Measurements from ENCODE around the gene TPPP3.

Gene TPPP3

GRCh38 chr16:67426022-67426421, 32.7 kb upstream of the TPPP3 start:
- Histone ChIP-seq H3K79me2 (ENCODE audit: insufficient read depth, low read length) (no peaks in the 10 kb centered on the region), H3K9me2 (replicated peaks; ENCODE audit: low read depth, low read length) (no peaks in the 10 kb centered on the region), H3K4me1 (ENCODE audit: insufficient read depth, low read length, poor library complexity, severe bottlenecking) (no peaks in the 10 kb centered on the region), H3K27me3 (ENCODE audit: insufficient read depth, low read length, poor library complexity, severe bottlenecking) (no peaks in the 10 kb centered on the region), H3K9me3 (ENCODE audit: insufficient read depth, low read depth, low read length) (no peaks in the 10 kb centered on the region), H3K4me3 (ENCODE audit: low read length, poor library complexity, severe bottlenecking) (no peak overlapping the region), H3K36me3 (ENCODE audit: insufficient read depth, low read length) (no peaks in the 10 kb centered on the region), H2AFZ (ENCODE audit: low read length) (no peak overlapping the region), H3K9ac (ENCODE audit: low read depth, low read length, poor library complexity, severe bottlenecking) (no peak overlapping the region), H4K20me1 (ENCODE audit: insufficient read depth, low read length, poor library complexity, severe bottlenecking) (no peaks in the 10 kb centered on the region), H3F3A (ENCODE audit: low read depth) (no peaks in the 10 kb centered on the region), H3K4me2 (ENCODE audit: low read depth, low read length, poor library complexity, severe bottlenecking) (no peak overlapping the region)
- no peak for TF ChIP-seq CTCF (conservative IDR thresholded peaks at IDR 0.05; ENCODE audit: low read length)
- TF ChIP-seq EZH2phosphoT487 (IDR thresholded peaks at IDR 0.05; ENCODE audit: borderline replicate concordance): no peak

- Histone ChIP-seq H3K9me3 (ENCODE audit: insufficient read depth, low read depth, low read length) (no peaks in the 10 kb centered on the region), H3K27me3 (ENCODE audit: insufficient read depth, low read length, poor library complexity, severe bottlenecking) (no peaks in the 10 kb centered on the region), H3K9ac (ENCODE audit: low read depth, low read length, poor library complexity, severe bottlenecking) (no peak overlapping the region), H3F3A (ENCODE audit: low read depth) (no peaks in the 10 kb centered on the region), H3K36me3 (ENCODE audit: insufficient read depth, low read length) (no peaks in the 10 kb centered on the region), H3K79me2 (ENCODE audit: insufficient read depth, low read length) (no peaks in the 10 kb centered on the region), H3K4me3 (ENCODE audit: low read length, poor library complexity, severe bottlenecking) (no peak overlapping the region), H4K20me1 (ENCODE audit: insufficient read depth, low read length, poor library complexity, severe bottlenecking) (no peaks in the 10 kb centered on the region), H3K4me1 (ENCODE audit: insufficient read depth, low read length, poor library complexity, severe bottlenecking) (no peaks in the 10 kb centered on the region), H3K9me2 (replicated peaks; ENCODE audit: low read depth, low read length) (no peaks in the 10 kb centered on the region), H2AFZ (ENCODE audit: low read length) (no peak overlapping the region), H3K4me2 (ENCODE audit: low read depth, low read length, poor library complexity, severe bottlenecking) (no peak overlapping the region)
- TF ChIP-seq CTCF (conservative IDR thresholded peaks at IDR 0.05; ENCODE audit: low read length): no peak
- no peak for TF ChIP-seq EZH2phosphoT487 (IDR thresholded peaks at IDR 0.05; ENCODE audit: borderline replicate concordance)
These were observed 32.3 kb upstream of the TPPP3 start for GRCh38 chr16:67425580-67425979.

- Histone ChIP-seq H3K36me3 (ENCODE audit: insufficient read depth, low read length) (no peaks in the 10 kb centered on the region), H3K4me1 (ENCODE audit: insufficient read depth, low read length, poor library complexity, severe bottlenecking) (no peaks in the 10 kb centered on the region), H3F3A (ENCODE audit: low read depth) (no peaks in the 10 kb centered on the region), H3K9me3 (ENCODE audit: insufficient read depth, low read depth, low read length) (no peaks in the 10 kb centered on the region), H4K20me1 (ENCODE audit: insufficient read depth, low read length, poor library complexity, severe bottlenecking) (no peaks in the 10 kb centered on the region), H3K27me3 (ENCODE audit: insufficient read depth, low read length, poor library complexity, severe bottlenecking) (no peaks in the 10 kb centered on the region), H3K9ac (ENCODE audit: low read depth, low read length, poor library complexity, severe bottlenecking) (no peak overlapping the region), H3K9me2 (replicated peaks; ENCODE audit: low read depth, low read length) (no peaks in the 10 kb centered on the region), H3K4me3 (ENCODE audit: low read length, poor library complexity, severe bottlenecking) (no peak overlapping the region), H2AFZ (ENCODE audit: low read length) (no peak overlapping the region), H3K79me2 (ENCODE audit: insufficient read depth, low read length) (no peaks in the 10 kb centered on the region), H3K4me2 (ENCODE audit: low read depth, low read length, poor library complexity, severe bottlenecking) (no peak overlapping the region)
- TF ChIP-seq EZH2phosphoT487 (IDR thresholded peaks at IDR 0.05; ENCODE audit: borderline replicate concordance): no peak
- TF ChIP-seq CTCF (conservative IDR thresholded peaks at IDR 0.05; ENCODE audit: low read length): no peak
These were observed 31.8 kb upstream of the TPPP3 start for GRCh38 chr16:67425061-67425460.

Measured in Loucy (cell line).